Inferior parietal cortex (tissue), 1 donor: ENCODE measurements around the gene GATD1.
"Not testable (repeated sequence)": the region's sequence is repeated elsewhere in the genome, so short reads cannot be mapped to it uniquely, and the experiment has no call there.

Source experiments
- DNase-seq: peaks from one replicate; pipeline ENCODE4 v3.0.0-alpha.2; 2016; ENCODE audit errors: extremely low spot score

Gene GATD1

DNA sequence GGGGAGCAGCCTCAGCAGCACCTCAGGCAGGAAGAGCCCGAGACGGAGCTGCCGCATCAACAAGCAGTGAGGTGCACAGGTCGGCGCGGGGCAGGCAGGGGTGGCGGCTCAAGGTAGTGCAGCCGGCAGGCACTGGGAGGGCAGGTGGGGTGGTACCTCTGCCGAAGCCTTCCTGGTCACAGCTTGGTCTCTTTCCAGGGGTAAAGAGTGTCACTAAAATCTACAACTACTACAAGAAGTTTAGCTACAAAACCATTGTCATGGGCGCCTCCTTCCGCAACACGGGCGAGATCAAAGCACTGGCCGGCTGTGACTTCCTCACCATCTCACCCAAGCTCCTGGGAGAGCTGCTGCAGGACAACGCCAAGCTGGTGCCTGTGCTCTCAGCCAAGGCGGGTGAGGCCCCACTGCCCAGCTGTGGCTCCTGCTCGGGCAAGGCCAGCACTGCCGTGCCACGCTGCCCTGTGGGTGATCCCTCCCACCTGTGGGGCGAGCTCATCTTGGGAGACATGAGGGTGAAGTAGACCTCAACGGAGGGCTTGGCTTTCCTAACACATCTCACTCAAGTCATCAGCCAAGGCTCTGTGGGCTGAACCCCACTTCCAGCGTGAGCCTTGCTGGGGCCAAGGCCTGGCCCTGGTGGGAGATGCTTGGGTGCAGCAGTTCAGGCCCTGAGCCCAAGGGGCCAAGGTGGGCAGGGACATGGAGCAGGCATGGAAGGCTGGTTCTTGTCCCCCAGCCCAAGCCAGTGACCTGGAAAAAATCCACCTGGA is 13.6 kb downstream of the GATD1 start:
- DNase-seq = no peak

DNA sequence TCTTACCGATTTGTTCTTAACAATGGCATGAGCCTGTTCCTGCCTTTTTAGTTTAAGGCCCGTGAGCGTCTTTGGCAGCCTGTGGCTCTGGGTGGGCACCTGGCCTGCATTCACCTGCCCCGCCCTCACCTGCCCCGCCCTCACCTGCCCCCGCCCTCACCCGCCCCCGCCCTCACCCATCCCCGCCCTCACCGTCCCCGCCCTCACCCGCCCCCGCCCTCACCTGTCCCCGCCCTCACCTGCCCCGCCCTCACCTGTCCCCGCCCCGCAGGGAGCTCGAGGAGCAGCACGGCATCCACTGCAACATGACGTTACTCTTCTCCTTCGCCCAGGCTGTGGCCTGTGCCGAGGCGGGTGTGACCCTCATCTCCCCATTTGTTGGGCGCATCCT is 14.2 kb downstream of the GATD1 start:
- no peak for DNase-seq

DNA sequence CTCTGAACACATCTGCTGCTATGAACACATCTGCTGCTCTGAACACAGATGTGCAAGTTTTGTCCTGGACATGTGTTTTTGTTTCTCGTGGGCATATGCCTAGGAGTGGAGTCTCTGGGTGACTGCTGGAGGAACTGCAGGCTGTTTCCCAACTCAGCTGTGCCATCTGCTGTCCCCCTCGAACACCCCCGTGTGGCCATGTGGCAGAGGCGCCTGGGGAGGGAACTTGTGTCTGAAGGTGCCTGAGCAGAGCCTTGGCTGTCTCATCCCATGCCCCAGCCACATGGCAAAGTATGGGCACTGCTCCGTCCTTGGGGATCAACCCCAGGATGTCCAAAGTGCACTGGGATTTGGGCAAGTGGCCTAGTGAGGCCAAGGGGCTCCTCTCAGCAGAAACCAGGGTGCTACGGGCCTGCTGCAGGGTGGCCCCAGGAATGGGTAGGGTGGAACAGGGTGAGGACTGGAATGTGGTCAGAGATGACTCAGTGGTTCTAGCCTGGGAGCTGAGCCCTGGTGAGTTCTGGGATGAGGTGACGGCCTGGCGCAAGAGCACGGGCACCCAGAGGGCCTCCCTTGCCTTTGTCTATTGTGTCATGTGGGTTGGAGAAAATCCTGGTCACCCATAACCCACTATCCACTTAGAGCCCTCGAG is 14.7 kb downstream of the GATD1 start:
- DNase-seq = no peak

DNA sequence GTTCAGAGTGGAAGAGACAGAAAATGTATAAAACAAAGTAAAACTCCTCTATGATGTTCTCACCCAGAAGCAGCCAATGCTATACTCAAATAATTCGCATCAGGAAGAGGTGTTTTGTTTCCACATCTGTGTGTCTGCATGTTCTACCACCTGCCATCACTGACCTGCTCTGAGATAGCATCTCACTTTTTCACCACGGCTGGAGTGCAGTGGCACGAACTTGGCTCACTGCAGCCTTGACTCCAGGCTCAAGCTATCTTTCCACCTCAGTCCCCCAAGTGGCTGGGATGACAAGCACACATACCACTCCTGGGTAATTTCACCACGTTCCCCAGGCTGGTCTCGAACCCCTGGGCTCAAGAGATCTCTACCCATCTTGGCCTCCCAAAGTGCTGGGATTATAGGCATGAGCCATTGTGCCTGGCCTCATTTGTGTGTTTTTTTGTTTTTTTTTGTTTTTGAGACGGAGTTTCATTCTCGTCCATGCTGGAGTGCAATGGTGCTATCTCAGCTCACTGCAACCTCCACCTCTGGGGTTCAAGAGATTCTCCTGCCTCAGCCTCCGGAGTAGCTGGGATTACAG is 15.7 kb downstream of the GATD1 start:
- no peak for DNase-seq

DNA sequence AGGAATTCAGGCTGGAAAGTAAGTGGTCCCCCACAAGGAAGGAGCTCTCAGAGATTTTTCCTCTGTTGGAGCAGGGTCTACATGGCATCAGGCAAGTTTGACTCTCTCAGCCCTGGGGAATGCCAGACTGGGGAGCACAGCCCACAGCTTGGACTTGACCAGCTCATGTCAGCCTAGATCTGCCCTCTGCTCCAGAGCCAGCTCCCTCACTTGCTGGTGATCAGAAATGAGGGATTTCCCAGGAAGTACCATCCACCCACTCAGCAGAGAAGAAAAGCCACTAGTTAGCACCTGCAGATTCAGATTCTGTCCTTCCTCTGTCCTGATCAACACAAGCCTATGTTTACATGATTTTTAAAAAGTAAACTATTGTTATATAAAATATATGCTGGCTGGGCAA is 17.1 kb downstream of the GATD1 start:
- DNase-seq = no peak

DNA sequence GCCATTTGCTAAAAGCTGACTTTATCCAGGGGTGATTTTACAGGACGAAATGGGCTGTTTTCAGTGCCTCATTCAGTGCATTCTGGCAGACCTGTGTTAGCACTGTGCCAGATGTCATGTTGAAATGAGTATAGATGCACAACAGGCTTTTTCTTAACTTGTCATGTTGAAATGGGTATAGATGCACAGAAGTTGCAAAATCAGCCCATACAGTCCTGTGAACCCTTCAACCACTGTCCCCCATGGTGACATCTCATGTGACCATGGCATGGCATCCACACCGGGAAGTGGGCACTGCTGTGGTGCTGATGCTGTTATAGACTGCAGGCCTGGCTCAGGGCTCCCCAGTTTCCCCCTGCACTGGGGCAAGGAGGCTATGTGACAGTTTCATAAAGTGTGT is 27.6 kb downstream of the GATD1 start:
- no peak for DNase-seq

DNA sequence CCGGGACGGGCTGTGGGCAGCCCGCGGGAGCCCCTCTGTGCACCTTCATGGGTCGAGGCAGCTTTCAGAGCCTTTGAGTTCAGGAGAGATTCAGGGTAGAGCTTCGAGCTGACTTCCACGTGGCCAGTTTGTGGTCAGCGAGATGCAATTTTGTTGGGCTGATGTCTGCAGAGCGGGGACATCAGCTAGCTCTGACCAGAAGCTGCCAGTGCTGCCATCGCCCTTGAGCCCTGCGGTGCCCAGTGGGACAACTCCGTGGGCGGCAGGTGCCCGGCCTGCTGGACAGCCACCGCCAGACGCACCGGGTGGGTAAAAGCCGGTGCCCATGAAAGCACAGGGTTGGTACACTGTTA is 29.3 kb downstream of the GATD1 start:
- DNase-seq = no peak

DNA sequence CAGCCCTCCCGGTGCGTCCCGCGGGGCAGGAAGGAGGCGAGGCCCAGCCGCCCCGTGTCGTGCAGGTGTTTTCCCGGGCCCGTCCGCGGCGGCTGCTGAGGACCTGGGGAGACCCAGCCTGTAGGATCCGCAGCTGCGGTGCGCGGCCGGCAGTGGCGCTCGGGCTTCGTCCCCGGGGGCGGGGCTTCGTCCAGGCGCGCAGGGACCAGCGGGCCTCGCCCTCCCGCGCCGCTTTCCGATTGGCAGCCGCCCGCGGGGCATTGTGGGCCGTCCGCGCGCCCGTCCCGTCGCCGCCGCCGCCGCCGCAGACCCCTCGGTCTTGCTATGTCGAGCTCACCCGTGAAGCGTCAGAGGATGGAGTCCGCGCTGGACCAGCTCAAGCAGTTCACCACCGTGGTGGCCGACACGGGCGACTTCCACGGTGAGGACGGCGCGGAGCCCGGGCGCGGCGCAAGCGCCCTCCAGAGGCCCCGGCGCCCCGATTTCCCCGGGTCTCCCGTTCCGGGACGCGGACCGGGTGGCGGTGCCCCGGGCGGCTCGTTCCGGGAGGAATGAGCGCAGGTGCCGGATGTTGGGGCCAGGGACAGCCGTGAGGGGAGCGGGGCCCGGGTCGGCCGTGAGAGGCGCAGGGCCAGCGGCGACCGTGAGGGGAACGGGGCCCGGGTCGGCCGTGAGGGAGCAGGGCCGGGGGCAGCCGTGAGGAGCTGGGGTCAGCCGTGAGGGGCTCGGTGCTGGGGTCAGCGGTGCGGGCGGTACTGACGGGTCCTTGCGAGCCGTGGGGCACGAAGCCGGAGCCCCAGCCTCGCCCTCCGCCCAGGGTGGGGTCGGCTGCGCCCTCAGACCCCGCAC is 29.9 kb downstream of the GATD1 start, which contains the start of gene TALDO1:
Gene TALDO1 (plus strand): TSS at position 307 of the 849 bp plus-strand sequence. CDS start 18 bp downstream, at position 325.
- DNase-seq = peak; percentile 84

DNA sequence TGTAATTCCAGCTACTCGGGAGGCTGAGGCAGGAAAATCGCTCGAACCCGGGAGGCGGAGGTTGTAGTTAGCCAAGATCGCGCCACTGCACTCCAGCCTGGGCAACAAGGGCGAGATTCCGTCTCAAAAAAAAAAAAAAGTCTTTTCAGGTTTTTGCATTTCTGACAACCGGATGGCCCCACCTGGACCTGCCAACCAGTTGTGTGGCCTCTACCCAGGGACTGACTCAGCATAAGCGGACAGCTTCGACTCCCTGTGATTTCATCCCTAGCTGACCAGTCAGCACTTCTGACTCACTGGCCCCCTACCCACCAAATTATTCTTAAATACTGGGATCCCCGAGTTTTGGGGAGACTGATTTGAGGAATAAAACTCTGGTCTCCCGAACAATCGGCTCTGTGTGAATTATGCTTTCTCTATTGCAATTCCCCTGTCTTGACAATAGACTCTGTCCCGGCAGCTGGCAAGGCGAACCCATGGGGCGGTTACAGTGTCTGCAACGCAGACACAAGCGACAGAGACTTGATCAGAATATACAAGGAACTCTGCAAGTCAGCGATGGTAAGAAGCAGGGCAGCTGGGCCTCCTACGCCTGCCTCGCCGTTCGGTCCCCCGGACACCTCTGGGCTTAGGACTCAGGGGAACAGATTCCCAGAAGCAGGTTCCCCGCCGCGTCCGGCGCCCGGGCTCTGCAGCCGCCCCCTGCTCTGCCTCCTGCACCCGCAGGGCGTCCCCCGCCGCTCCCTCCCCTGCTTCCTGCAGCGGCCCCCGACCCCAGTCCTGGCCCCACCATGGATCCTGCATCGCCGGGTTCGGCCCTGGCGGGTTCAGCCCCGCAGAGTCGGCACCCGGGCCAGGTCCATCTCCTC is 30.8 kb downstream of the GATD1 start:
- DNase-seq = peak; percentile 69

DNA sequence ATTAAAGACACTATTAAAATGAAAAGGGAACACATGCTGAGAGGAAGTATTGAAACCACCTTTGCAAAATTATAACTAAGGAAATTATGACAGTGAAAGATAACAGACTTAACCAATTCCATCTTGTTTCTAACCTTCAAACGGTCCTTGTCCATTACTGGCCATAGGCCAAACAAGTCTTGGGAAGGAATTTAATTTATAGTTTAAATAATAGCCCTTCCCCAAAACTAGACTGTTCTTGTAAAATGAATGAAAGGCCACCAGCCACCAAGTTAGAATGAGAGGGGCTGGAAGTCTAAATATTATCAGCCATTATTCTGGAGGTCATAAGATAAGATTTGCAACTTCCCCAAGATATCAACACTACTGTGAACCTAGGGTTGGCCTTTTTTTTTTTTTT is 31.9 kb downstream of the GATD1 start:
- DNase-seq = no peak

DNA sequence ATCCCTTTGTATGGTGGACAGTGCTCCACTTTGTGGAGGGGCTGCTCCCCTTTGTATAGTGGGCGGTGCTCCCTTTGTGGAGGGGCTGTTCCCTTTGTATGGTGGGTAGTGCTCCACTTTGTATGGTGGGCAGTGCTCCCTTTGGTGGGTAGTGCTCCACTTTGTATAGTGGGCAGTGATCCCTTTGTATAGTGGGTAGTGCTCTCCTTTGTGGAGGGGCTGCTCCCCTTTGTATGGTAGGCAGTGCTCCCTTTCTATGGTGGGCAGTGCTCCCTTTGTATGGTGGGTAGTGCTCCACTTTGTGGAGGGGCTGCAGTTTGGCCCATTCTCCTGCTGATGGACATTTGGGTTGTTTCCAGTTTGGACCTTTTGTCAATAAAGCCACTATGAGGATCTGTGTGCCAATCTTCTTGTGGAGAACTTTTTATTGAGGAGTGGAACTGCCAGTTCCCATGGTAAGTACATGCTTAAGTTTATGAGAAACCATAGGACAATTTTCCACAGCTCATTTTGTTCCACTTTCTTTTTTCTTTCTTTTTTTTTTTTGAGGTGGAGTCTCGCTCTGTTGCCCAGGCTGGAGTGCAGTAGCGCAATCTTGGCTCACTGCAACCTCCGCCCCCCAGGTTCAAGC is 34.6 kb downstream of the GATD1 start:
- DNase-seq = no peak

DNA sequence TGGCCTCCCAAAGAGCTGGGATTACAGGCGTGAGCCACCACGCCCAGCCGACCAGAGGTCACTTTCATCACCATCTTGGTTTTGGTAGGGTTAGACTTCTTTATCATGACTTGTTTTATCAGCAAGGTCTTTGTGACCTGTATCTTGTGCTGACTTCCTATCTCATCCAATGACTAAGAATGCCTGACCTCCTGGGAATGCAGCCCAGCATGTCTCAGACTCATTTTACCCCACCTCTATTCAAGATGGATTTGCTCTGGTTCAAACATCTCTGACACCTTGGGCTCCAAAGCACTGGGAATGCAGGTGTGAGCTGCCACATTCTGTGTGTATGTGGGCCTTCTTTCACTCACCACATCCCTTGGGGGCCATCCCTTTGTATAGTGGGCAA is 35.1 kb downstream of the GATD1 start:
- DNase-seq = no peak

DNA sequence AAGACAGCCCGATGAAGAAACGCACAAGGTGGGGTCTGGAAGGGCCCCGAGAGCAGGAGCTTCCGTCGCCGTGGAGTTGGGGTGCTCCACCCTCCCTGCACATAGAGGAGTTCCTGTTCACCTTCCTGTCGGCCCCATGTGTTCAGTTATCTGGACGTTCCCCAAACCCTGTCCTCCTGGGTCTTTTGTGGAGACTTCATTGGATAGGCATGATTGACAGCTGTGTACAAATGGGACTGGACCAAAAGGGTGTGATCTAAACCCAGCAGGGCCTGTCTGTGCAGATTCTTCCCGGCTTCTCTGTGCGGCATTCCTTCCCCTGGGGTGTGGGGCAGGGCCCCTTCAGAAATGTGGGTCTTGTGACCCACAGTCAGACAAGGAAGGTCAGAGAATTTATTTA is 39.4 kb downstream of the GATD1 start:
- DNase-seq = not testable (repeated sequence)

DNA sequence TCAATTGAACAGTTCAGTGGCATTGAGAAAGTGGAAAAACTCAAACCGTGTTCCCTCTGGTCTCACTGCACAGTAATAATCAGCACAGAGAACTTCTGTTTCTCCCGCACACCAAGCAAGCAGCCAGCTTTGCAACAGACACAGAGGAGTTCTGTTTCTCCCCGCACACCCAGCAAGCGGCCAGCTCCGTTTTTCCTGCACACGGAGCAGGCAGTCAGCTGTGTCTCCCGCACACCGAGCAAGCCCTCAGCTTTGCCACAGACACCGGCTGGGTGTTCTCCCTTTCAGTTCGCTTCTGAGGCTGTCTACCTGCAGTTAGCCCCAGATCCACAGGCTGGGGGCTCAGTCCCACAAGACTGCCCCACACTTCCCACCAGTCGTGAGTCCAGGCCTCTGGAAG is 39.9 kb downstream of the GATD1 start:
- DNase-seq = peak; percentile 8

DNA sequence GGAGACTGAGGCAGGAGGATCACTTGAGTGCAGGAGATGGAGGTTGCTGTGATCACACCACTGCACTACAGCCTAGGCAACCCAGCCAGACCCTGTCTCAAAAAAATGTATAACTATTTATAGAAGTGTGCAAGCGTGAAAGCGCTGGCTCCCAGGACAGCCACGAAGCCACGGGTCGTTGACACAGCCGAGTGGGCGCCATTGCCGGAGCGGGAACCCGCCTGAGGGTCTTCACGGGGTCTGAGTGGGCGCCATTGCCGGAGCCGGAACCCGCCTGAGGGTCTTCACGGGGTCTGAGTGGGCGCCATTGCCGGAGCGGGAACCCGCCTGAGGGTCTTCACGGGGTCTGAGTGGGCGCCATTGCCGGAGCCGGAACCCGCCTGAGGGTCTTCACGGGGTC is 42.7 kb downstream of the GATD1 start:
- not testable (repeated sequence) for DNase-seq

DNA sequence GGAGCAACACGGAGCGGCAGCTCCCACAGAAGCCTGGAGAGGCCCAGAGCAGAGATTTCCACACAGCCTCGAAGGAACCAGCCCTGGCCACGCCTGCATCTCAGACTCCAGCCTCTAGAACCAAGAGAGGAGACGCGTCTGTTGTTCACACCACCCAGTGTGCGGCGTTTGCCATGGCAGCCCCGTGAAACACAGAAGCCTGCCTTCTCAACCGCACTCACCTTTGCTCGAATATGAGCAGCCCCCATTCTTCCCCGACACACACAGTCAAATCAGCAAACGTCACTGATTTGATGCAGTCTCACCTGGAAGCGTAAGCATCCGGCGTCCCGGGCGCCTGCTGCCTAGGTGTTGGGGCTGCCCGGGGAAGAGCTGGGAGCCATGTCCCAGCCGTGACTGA is 44.2 kb downstream of the GATD1 start:
- DNase-seq = no peak

DNA sequence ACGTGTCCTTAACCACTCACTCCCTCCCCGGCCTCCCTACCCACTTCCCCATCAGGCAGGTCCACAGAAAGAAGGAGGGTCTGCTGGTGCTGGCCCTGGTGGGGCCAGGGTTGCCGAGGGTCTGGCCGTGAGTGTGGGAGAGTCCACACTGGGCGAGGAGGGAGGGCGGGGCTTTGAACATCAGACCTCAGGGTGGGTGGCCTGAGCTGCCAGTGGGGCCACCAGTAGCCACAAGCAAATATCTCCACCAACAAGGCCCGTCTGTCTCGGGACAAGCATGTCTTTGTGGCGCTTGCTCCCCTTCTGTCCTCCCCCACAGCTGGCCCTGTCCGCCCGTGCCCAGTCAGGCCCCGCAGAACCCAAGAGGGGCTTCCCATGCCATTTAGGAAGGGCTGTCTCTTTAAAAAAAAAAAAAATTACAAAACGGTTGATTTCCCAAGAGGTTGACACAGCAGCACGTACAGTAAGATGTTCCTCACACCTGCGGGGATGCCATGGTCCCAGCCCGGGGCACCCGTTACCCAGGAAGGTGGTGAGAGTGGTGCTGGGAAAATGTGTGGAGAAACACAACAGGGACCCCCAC is 47.7 kb downstream of the GATD1 start:
- peak; percentile 69 for DNase-seq

DNA sequence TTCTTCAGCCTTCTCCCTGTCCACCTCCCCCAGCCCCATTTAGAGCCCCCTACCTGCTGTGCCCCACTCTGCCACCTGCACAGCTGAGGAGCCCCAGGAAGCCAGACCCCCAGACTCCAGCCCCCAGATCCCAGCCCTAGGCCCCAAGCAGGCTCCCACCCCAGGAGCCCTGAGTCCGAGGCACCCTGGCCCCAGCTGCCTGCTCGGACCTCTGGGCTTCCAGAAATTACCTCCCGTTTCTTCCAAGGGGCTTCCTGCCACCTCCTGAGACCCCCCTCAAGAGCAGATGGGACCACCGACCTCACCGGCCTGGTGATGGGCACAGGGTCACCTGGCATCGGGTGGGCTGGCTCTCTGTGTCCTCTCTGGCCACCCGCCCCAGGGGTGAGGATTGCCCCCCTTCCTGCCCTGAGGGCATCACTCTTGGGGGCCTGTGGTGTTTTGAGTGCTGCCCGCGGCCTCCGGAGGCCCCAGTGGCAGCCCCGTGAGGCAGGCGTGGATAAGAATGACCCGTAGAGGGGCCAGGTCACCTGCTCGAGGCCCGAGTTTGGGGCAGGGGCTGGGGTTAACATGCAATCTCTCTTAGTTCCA is 48.3 kb downstream of the GATD1 start:
- DNase-seq = no peak

DNA sequence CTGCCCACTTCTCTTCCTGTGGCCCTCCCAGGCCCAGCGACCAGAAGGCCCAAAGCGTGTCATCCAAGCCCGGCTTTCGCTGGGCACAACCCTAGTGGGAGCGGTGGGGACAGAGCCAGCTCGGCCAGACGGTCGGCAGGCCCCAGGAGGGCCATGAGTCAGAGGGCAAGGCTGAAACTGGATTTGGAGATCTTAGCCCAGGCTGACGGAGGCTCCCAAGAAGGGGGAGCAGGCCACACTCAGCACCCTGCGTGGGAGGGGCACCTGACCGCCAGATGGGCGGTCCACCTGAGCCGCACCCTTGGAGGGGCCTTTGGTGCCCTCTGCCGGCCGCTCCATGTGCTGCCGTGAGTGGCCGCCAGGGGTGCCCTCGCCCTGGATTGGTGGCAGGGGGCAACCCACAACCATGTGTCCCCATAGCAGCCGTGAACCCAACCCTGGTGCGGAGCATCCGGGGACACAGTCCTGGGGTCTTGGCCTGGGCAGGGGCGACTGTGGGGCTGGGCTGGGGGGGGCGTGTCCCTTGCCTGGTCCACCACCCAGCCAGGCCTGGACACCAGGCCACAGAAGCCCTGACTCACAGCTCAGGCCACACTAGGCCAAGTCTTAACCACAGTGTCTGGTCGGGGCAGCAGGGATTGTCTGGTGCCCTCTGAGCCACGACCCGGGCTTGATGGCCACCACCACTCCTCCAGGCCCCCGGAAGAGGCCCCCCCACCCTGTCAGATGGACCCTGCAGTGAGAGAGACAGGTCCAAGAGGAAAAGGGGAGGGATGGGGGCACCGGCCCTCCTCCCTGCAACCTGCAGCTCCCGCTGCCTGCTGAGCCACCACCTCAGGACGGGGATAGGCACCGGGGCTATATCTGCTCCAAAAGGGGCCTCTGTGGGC is 49.2 kb downstream of the GATD1 start:
- peak; percentile 77 for DNase-seq
